ENCODE results near the gene ME3.

Gene ME3

DNA sequence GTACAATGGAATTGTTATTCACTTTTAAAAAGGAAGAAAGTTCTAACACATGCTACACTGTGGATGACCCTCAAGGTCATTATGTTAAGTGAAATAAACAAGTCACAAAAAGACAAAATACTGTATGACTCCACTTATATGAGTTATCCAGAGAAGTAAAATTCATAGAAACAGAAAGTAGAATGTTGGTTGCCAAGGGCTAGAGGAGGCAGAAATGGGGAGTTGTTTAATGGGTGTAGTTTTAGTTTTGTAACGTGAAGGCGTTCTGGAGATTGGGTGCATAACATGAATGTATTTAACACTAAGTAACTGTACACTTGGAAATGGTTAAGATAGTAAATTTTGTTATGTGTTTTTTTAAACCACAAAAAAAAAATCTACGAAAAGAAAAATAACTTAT lies 253.9 kb downstream of the ME3 start:
- TF ChIP-seq TAF1 (IDR thresholded peaks at IDR 0.05; ENCODE audit: borderline replicate concordance, insufficient read depth, low read length) (no peak), FOXP2 (optimal IDR thresholded peaks at IDR 0.05; ENCODE audit: borderline replicate concordance, extremely low read depth, extremely low read length, insufficient read depth) (no peak), SIN3A (IDR thresholded peaks at IDR 0.05; ENCODE audit: borderline replicate concordance, insufficient read depth, low read length) (no peak), POLR2AphosphoS5 (IDR thresholded peaks at IDR 0.05; ENCODE audit: low read depth, low read length) (no peak)
- TF ChIP-seq, protein P1, sequence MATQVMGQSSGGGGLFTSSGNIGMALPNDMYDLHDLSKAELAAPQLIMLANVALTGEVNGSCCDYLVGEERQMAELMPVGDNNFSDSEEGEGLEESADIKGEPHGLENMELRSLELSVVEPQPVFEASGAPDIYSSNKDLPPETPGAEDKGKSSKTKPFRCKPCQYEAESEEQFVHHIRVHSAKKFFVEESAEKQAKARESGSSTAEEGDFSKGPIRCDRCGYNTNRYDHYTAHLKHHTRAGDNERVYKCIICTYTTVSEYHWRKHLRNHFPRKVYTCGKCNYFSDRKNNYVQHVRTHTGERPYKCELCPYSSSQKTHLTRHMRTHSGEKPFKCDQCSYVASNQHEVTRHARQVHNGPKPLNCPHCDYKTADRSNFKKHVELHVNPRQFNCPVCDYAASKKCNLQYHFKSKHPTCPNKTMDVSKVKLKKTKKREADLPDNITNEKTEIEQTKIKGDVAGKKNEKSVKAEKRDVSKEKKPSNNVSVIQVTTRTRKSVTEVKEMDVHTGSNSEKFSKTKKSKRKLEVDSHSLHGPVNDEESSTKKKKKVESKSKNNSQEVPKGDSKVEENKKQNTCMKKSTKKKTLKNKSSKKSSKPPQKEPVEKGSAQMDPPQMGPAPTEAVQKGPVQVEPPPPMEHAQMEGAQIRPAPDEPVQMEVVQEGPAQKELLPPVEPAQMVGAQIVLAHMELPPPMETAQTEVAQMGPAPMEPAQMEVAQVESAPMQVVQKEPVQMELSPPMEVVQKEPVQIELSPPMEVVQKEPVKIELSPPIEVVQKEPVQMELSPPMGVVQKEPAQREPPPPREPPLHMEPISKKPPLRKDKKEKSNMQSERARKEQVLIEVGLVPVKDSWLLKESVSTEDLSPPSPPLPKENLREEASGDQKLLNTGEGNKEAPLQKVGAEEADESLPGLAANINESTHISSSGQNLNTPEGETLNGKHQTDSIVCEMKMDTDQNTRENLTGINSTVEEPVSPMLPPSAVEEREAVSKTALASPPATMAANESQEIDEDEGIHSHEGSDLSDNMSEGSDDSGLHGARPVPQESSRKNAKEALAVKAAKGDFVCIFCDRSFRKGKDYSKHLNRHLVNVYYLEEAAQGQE (IDR thresholded peaks at IDR 0.05; ENCODE audit: insufficient read depth in 1 of 2, low read depth in 2 of 2, low read length in 2 of 2): no peak

DNA sequence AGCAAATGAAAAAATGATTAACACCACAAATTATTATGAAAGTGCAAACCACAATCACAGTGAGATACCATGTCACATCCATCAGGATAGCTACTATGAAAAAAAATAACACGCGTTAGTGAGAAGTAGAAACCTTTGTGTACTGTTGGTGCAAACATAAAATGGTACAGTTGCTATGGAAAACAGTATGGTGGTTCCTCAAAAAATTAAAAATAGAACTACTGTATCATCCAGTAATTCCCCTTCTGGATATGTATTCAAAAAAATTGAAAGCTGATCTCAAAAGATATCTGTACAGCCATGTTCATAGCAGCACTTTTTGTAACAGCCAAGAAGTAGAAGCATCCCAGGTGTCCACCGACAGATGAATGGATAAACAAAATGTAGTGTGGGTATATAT lies 254.3 kb downstream of the ME3 start:
- TF ChIP-seq POLR2AphosphoS5 (IDR thresholded peaks at IDR 0.05; ENCODE audit: low read depth, low read length) (no peak), SIN3A (IDR thresholded peaks at IDR 0.05; ENCODE audit: borderline replicate concordance, insufficient read depth, low read length) (no peak), TAF1 (IDR thresholded peaks at IDR 0.05; ENCODE audit: borderline replicate concordance, insufficient read depth, low read length) (no peak), FOXP2 (optimal IDR thresholded peaks at IDR 0.05; ENCODE audit: borderline replicate concordance, extremely low read depth, extremely low read length, insufficient read depth) (no peak)
- TF ChIP-seq, protein P1 (IDR thresholded peaks at IDR 0.05; ENCODE audit: insufficient read depth in 1 of 2, low read depth in 2 of 2, low read length in 2 of 2): no peak

DNA sequence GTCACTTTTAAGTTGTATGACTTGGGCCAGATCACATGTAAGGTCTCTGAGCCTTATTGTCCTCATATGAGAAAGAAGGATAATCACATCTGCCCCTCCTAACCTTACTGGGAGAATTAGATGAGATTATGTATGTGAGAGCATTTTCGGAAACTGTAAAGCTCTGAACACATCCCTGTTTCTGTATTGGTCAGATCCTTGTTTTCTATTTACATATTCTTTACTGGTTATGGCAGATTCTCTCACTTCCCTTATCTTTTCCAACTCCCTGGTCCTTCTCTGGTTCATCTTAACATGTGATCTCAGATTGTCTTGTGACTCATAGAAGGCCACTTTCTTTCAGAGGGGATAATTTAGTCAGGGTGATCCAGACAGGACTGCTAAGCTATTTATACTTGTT lies 255.9 kb downstream of the ME3 start:
- TF ChIP-seq POLR2AphosphoS5 (IDR thresholded peaks at IDR 0.05; ENCODE audit: low read depth, low read length): no peak
- no peak for TF ChIP-seq FOXP2 (optimal IDR thresholded peaks at IDR 0.05; ENCODE audit: borderline replicate concordance, extremely low read depth, extremely low read length, insufficient read depth)
- TF ChIP-seq SIN3A (IDR thresholded peaks at IDR 0.05; ENCODE audit: borderline replicate concordance, insufficient read depth, low read length): no peak
- no peak for TF ChIP-seq TAF1 (IDR thresholded peaks at IDR 0.05; ENCODE audit: borderline replicate concordance, insufficient read depth, low read length)
- TF ChIP-seq, protein P1 (IDR thresholded peaks at IDR 0.05; ENCODE audit: insufficient read depth in 1 of 2, low read depth in 2 of 2, low read length in 2 of 2): no peak

DNA sequence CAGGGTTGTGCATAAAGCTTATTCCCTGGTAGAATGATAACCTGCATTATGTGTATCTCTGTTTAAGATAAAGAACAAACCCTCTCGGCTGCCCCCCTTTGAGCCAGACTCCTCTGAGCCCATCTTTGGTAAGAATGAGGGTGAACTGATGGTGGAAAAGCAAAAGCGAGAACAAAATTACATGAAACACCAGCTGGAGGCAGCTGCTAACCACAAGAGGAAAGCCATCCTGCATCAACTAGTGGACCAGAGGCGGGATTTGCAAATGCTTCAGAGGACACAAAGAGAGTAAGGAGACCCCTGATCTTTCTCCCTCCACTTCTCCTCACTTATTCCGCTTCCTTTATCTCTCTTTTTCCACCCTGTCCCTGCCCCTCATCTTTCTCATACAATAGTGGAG lies 257.4 kb downstream of the ME3 start:
- TF ChIP-seq SIN3A (IDR thresholded peaks at IDR 0.05; ENCODE audit: borderline replicate concordance, insufficient read depth, low read length): no peak
- TF ChIP-seq TAF1 (IDR thresholded peaks at IDR 0.05; ENCODE audit: borderline replicate concordance, insufficient read depth, low read length): no peak
- TF ChIP-seq, protein P1 (IDR thresholded peaks at IDR 0.05; ENCODE audit: insufficient read depth in 1 of 2, low read depth in 2 of 2, low read length in 2 of 2): no peak
- TF ChIP-seq POLR2AphosphoS5 (IDR thresholded peaks at IDR 0.05; ENCODE audit: low read depth, low read length): no peak
- no peak for TF ChIP-seq FOXP2 (optimal IDR thresholded peaks at IDR 0.05; ENCODE audit: borderline replicate concordance, extremely low read depth, extremely low read length, insufficient read depth)

DNA sequence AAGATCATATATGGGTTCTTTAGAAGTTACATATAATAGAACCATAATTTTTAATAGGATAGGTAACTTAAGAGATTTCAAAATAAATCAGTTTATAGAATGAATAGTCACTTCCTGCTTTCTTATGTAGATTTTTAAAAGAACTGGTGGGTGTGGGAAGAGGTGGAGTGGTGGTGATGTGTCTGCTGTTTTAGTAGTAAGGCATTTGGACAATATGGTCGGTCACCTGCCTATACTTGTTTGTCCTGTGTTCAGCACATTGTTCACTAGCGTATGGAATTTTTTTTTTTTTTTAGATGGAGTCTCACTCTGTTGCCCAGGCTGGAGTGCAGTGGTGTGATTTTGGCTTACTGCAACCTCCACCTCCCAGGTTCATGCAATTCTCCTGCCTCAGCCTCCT lies 258.4 kb downstream of the ME3 start:
- TF ChIP-seq POLR2AphosphoS5 (IDR thresholded peaks at IDR 0.05; ENCODE audit: low read depth, low read length) (no peak), TAF1 (IDR thresholded peaks at IDR 0.05; ENCODE audit: borderline replicate concordance, insufficient read depth, low read length) (no peak), SIN3A (IDR thresholded peaks at IDR 0.05; ENCODE audit: borderline replicate concordance, insufficient read depth, low read length) (no peak), FOXP2 (optimal IDR thresholded peaks at IDR 0.05; ENCODE audit: borderline replicate concordance, extremely low read depth, extremely low read length, insufficient read depth) (no peak)
- TF ChIP-seq, protein P1 (IDR thresholded peaks at IDR 0.05; ENCODE audit: insufficient read depth in 1 of 2, low read depth in 2 of 2, low read length in 2 of 2): no peak

All from PFSK-1 (cell line).